Activated CD4-positive, alpha-beta T cell treated with anti-CD3 and anti-CD28 coated beads, Interleukin-2, amount 50 U/mL, for 16 hours (primary cell): ENCODE measurements around the gene ENO1.
"Not testable (repeated sequence)": the region's sequence is repeated elsewhere in the genome, so short reads cannot be mapped to it uniquely, and the experiment has no call there.

ENCODE experiments used
- DNase-seq: peaks from one replicate; pipeline ENCODE4 v3.0.0-alpha.2; 2020

ENO1 gene

DNA sequence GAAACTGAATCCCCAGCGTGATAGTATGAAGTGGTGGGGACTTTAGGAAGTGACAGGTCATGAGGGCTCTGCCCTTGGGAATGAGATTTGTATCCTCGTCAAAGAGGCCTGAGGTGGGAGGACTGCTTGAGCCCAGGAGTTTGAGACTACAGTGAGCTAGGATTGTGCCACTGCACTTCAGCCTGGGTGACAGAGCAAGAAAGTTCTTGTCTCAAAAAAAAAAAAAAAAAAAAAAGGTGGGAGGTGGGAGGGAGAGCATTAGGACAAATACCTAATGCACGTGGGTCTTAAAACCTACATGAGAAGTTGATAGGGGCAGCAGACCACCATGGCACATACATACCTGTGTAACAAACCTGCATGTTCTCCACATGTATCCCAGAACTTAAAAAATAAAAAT lies 37.1 kb downstream of the ENO1 start:
- DNase-seq, result no peak

DNA sequence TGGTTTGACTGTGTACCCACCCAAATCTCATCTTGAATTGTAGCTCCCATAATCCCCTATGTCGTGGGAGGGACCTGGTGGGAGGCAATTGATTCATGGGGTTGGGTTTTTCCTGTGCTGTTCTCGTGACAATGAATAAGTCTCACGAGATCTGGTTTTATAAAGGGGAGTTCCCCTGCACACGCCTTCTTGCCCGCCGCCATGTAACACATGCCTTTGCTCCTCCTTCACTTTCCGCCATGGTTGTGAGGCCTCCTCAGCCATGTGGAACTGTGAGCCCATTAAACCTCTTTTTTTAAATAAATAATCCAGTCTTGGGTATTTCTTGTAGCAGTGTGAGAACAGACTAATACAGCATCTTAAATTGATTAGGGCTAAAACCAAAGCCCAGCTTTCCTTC lies 38.5 kb downstream of the ENO1 start:
- no peak for DNase-seq

DNA sequence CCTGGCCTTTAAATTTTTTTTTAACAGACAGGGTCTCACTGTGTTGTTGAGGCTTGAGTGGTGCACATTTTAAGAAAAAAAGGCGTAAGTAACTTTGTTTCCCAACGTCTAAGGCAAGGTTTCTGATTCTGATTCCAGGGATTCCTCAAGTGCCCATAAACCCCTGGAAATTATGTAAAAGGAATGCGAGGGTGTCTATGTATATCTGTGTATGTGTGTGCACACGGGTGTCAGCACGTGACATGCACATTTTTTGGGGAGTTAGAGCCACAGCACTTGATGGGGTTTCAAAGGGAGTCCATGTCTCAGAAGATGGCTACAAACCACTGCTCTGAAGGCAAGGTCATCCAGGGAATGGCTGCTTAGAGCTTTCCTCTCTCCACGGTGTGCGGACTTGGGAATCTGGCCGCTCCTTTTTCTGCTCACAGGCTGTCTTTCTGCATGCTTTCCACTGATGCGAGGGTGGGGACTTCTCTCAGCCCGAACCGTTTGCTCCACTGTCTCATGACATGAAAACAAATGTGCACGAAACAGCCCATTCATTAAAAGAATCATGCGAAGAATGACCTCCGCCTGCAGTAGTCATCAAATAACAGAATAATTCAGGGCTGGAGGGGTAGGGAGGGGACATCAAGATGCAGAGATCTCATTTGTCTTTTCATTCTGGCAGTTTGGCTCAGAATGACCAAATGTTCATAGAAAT lies 42.4 kb downstream of the ENO1 start:
- DNase-seq, result no peak

DNA sequence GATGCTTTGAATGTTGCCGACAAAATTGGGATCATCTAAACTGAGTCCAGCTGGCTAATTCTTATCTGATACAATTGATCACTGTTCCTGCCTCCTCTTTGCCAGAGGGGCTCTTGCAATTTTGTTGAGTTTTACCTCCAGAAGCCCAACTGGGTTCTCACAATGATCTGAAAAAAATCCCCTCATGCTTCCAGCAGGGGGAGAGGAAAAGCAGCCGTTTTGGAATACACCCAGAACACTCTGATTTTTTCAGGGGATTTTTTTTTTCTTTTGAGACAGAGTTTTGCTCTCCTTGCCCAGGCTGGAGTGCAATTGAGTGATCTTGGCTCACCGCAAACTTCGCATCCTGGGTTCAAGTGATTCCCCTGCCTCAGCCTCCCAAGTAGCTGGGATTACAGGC lies 47.1 kb downstream of the ENO1 start:
- no peak for DNase-seq

DNA sequence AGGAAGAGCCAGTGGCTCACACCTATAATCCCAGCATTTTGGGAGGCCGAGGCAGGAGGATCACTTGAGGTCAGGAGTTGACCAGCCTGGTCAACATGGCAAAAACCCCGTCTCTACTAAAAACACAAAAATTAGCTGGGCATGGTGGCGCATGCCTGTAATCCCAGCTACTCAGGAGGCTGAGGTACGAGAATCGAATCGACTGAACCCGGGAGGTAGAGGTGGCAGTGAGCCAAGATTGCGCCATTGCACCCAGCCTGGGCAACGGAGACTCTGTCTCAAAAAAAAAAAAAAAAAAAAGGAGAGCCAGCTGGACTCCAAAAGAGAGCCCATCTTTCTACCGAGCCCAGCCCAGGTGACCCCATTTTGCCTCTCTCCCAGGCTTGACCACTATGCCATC lies 47.8 kb downstream of the ENO1 start:
- DNase-seq, result not testable (repeated sequence)

DNA sequence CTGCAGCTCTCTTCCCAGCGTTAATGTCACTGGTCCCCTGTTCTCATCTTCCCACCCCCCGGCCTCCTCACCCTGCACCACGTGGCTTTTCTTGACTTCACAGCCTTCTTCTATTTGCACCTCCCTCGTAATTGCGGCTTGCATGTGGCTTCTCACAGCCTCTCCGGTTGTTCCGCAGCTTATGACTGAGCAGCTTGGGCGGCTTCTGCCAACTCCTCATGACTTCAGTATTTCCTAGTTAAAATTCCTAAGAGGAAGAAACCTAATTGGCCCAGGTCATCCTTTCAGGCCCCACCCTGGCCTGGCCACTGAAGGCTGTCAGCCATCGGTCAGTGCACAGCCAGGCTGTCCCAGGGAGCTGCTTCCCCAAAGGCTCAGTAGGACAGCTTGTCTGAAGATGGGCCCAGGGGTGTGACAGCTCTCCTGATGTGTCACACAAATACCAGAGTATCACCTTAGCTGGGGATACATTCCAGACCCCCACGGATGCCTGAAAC lies 52.5 kb downstream of the ENO1 start:
- DNase-seq, result no peak

DNA sequence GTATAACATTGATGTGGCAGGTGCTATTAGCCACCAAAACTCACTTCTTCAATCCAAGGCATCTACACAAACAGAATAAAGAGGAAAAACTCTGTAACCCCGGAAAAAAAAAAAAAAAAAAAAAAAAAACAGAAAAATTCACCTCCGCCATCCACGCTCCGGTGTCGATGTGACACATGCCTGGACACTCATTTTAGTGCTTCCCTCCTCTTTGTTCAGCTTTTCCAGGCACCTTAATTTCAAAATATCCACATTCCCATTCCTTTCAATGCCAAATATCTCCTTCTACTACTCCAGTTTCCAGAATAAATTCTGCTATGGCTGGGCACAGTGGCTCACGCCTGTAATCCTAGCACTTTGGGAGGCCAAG lies 55.2 kb downstream of the ENO1 start:
- DNase-seq, result no peak

DNA sequence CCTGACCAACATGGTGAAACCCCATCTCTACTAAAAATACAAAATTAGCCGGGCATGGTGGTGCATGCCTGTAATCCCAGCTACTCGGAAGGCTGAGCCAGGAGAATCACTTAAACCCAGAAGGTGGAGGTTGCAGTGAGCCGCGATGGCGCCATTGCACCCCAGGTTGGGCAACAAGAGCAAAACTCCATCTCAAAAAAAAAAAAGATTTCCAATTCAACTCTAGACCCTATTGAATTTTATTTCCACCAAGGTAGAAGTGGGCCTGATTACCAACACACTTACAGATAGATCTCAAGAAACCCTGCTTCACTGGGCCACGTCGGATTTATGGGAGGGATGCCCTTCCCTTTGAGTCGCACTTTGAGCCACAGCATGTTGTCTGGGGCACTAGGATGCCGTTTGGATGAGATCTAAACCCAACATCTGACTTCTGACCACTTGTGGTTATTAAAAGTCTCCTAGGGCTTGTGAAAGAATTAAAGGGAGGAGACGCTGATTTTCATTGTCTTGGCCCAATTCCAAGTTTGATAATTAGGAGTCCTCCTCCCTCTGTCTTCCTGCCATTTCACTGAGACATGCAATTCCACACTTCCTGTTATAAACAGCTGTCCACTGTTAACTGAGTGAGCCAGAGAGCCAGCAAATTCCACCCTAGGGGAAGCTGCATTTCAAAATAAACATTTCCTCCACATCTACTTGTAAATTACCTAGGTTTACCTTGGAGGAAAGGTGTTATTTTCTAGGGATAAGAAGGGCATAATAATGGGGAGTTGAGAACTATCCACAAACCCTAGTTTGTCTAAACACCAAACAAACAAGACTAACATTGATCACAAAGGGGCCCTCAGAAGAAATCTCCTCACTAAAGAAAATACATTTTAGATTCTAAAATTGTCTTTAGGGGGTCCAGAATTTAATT lies 55.9 kb downstream of the ENO1 start:
- DNase-seq, result no peak

DNA sequence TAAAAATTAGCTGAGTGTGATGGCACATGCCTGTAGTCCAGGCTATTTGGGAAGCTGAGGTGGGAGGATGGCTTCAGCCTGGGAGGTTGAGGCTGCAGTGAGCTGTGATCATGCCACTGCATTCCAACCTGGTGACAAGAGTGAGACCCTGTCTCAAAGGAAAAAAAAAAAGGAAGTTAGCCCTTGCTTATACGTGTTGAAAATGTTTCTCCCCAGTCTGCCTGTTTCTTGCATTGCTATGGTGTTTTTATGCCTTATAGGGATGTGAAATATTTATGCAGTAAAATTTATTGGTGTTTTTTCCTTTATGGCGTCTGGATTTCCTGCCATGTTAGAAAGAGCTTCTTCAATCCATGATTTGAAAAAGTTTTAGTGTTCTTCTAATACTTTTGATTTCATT lies 57.4 kb downstream of the ENO1 start:
- DNase-seq, result no peak

DNA sequence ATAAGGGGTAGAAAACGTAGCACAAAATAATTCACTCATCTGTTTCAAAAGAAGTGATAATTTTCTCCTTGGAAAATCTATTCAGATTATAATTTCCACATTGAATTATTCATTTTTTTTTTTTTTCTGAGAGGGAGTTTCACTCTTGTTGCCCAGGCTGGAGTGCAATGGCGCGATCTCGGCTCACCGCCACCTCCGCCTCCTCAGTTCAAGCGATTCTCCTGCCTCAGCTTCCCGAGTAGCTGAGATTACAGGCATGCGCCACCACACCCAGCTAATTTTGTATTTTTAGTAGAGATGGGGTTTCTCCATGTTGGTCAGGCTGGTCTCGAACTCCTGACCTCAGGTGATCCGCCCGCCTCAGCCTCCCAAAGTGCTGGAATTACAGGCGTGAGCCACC lies 59.7 kb downstream of the ENO1 start:
- DNase-seq, result not testable (repeated sequence)

DNA sequence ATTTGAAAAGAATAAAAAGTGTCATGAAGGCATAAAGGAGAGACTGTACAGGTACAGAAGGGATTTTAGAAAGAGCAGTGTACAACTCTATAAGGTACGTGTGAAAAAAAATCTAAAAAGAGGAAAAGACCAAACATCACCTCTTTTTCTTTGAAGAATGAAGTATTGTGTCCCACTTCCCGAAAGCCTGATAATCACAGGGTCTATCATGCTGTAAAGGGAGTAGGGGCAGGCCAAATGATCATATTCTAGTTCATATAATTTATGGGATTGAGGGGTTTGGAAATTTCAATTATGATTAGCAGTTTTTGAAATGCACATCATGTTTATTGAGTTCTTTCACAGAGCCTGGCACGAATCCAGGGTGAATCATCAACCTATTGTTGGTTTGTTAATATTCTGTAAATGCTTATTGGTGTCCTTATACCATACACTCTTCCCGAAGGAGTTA lies 60.1 kb downstream of the ENO1 start:
- DNase-seq, result no peak

DNA sequence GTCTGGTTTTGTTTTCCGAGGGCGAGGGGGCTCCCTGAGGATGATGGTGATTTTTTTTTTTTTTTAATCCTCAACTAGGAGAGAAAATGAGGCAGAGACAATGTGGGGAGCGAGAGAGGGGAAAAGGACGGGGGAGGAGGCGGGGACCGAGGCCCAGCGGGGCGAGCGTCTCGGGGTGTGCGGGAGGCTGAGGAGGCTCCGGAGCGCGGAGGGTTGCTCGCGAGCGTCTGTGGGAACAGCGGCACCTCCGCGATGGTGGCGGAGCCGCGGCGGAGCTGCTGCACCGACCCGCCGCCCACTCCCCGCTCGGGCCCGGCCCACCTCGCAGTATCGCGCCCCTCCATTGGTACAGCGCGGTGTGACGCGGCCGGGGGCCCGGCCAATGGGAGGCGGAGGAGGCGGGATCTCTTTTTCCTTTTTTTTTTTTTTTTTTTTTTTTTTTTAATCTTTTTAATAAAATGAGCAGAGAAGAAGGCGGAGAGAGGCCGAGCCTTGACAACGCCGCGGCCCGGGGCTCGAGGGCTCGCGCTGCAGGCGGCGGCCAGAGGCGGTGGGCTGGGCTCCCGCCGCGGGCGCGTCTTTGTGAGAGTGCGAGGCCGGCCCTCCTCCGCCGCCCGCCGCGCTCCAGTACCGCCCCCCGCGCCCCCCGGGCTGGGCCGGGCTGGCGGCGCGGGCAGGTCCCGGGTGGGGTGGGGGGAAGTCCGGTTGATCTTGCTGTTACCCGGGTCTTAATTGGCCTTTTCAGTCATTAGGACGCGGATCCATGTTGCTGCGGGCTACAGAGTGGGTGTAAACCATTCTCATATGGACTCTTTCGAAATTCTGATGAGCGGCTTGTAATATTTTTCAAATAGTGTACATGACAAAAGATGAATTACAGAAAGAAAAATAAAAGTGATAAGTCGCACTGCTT lies 60.8 kb downstream of the ENO1 start, which contains the start of gene RERE:
RERE (minus strand) TSS at position 229 of the 913 bp plus-strand sequence.
- DNase-seq, result peak; percentile 95

DNA sequence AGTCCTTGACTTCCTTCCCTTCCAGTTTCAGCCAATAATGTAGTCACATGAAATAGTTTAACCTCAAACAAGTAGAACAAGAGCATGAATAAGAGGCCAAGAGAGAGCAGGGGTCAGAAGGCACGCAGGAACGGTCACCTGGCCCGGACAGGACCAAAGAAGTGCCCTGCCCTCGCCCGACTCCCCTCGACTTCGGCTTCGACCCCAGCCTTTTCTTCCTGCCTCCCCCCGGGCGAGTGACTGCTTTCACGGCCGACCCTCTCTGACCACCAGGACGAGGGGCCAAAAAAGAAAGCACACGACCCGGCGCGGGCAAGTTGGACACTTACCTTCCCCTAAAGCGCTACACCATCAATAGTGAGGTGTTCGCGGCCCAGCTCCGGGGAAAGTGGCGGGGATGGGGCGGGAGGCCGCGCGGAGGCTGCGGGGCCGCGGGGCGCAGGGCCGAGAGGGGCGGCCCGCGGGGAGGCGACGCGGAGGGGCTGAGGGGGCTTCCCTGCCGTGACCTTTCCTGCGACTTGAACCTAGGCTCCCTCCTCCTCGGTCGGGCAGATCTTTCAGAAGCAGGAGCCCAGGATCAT lies 61.6 kb downstream of the ENO1 start:
- DNase-seq, result peak; percentile 18

DNA sequence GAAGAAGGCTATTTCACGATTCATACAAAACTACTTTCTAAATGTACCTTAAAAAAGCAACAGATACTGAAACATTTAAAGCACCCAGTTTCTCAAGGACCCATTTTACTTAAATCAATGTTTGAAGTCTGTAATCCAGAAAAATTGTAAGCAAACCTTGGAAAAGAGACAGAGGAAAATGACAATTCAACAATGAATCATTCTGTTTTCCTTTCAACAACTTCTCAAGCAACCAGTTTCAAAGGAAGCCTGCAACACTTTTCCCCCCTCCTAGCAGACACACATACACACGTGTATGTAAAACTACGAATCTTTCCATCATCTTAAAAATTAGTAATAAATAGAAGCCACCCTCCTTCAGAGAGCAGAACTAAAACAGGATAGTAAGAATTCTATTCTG lies 62.2 kb downstream of the ENO1 start:
- DNase-seq, result no peak

DNA sequence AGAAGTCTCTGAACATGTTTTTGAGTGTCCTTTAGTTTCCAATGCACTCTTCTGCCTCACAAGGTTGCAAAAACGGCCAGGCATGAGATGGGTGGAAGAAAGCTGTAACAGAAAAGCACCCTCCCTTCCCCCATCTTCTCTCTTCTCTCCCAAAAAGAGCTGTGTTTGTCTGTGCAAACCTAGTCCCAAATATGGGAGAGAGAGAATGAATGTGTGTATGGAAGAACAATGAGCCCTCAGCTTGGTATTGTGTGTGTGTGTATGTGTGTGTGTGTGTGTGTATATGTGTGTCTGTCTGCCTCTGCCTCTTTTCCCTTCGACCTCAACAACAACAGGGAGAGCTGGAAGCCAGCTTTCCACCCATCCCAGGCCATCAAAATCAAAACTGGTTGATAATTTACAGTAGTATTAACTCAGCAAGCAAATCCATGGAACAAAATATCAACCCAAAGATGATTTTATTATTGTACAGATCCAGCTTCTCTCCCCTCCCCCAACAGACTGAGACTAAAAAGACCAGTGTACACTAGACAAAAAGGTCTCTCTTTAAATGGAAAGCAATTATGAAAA lies 62.8 kb downstream of the ENO1 start:
- DNase-seq, result no peak

DNA sequence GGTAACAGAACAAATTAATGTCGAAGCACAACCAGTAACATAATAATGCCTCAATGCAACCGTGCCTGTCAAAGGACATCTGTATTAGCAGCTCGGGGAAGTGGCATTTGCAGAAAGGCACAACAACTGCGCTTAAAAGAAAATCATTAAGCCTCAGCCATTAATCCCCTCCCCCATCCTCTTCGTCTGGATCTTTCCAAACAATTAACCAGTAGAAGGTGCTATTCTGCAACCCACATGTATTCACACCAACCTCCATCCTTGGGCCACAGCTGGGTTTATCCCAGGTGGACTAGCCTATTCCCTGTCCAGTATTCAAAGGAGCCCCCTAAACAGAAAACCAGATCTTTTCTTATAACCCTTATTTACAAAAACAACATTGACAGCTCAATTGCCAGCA lies 63.6 kb downstream of the ENO1 start:
- DNase-seq, result no peak

DNA sequence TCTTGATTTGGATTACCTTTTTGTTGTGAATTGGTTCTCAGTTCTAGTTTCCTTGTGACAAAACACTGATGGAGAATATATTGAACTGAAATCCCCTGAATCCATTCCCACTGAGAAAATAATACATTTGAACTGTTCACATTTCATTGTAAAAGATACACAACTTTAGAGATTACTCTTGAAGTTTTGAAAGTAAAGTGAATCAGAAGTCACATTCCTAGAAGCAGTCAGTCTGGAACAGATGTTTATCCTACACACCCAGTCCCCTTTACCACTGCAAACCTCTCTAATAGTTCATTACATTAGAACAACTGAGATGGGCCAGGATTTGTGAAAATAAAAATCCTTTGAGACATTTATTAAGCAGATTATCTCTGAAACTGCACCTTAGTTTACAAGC lies 64.5 kb downstream of the ENO1 start:
- DNase-seq, result no peak

DNA sequence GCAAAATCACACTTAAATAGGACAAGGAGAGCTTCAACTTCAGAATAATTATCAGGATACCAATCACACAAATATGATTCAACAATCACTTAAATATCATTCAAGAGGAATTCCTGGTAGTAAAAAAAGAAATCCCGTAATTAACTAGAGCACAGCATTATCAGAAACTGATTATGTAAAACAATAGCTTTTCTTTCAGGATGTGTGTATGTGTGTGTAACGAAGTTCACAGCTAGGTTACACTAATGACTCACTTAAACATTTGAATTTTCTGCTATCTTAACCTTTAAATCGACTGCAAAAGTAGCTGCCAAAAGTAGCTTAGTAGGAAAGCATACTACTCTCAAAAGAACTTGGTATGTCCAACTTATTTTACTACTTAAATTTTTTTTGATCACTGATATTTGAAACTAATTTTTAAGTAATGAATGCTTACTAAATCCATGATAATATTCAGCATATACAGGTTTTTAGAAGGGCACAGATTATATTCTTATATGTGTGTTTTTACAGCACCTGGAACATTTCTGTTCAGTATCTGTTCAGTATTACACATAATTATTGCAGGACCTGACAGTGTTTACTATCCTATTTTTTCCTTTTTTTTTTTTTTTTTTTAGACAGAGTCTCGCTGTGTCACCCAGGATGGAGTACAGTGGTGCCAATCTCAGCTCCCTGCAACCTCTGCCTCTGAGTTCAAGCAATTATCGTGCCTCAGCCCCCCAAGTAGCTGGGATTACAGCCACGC lies 65.3 kb downstream of the ENO1 start:
- no peak for DNase-seq

DNA sequence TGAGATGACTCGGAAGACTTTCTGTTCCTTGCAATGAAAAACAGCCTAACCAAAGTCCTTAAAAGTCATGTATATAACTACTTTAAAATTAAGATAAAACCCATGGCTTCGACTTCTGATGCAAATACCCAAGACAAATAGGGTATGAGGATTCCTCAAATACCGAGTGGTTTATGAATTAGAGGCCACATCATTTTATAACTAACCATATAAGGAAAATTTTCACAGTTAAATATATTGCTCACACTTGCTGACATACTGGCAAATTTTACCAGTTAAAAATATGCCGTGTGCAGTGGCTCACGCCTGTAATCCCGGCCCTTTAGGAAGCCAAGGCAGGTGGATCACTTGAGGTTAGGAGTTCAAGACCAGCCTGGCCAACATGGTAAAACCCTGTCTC lies 66.4 kb downstream of the ENO1 start:
- DNase-seq, result no peak
